K562 (cell line): ENCODE data around the gene COX6A1. TPM values are rescaled to one million over a fixed set of nuclear protein-coding genes. Genes with fewer than 3 reads are reported as not detected.
A peak's percentile ranks its signal among the peaks of the same experiment; 100 is the strongest.

Experiments
- DMBX1 ChIP-seq: fragments of 250-450 bp; sonication (Bioruptor Pico); IDR thresholded peaks from 2 replicates; pipeline ENCODE4 v1.8.0; 2022; ENCODE audit warnings: inconsistent platforms, mild to moderate bottlenecking, moderate library complexity, borderline replicate concordance
- ESRRB ChIP-seq: fragments of 250-450 bp; sonication (Bioruptor Pico); IDR thresholded peaks from 2 replicates; pipeline ENCODE4 v1.5.0; 2020; ENCODE audit warnings: mild to moderate bottlenecking, moderate library complexity, borderline replicate concordance
- FOXA1 ChIP-seq: fragments of 450-650 bp; IDR thresholded peaks from 2 replicates; pipeline ENCODE4 v1.6.1; 2016; ENCODE audit warnings: mild to moderate bottlenecking, borderline replicate concordance
- HMG20A ChIP-seq: fragments of 450-650 bp; formaldehyde crosslinking; conservative IDR thresholded peaks from 2 replicates; pipeline ENCODE4 v1.4.0; 2020; ENCODE audit warnings: mild to moderate bottlenecking, mixed read lengths
- NFYB ChIP-seq: IDR thresholded peaks from 2 replicates; pipeline ENCODE4 v1.6.1; 2011; ENCODE audit warnings: mild to moderate bottlenecking, moderate library complexity; ENCODE audit not compliant: insufficient read length; ENCODE audit errors: extremely low read depth
- RHOXF2B ChIP-seq: fragments of 250-450 bp; sonication (Bioruptor Pico); conservative IDR thresholded peaks from 2 replicates; pipeline ENCODE4 v1.5.1; 2021
- SAFB ChIP-seq: fragments of 200-400 bp; formaldehyde crosslinking; IDR thresholded peaks from 2 replicates; pipeline ENCODE4 v1.6.1; 2017; ENCODE audit warnings: low read depth, low read length, borderline replicate concordance
- U2AF2 ChIP-seq: fragments of 200-400 bp; formaldehyde crosslinking; optimal IDR thresholded peaks from 2 replicates; pipeline ENCODE3; 2017; ENCODE audit warnings: low read depth, mild to moderate bottlenecking, low read length
- ZNF384 ChIP-seq: IDR thresholded peaks from 2 replicates; pipeline ENCODE4 v1.6.1; 2012; ENCODE audit warnings: low read depth, low read length, improper control_type of control experiment
- ZNF551 ChIP-seq: fragments of 250-450 bp; sonication (Bioruptor Pico); IDR thresholded peaks from 2 replicates; pipeline ENCODE4 v1.5.0; 2021; ENCODE audit warnings: mild to moderate bottlenecking, moderate library complexity
- polyA plus RNA-seq, 8 experiments: library from polyadenylated mRNA; depleted of rRNA in 4 of 8; stranded (reverse) in 5 of 8; unstranded in 3 of 8; fragments of >200 nt; fragmentation: Nextera tagmentation in 2 of 8; fragmentation: Illumina TruSeq in 1 of 8; extraction: Ambion mirVana in 2 of 8; extraction: Trizol in 1 of 8; gene quantifications; 2 replicates each; pipeline versions ENCODE4 v1.2.1 to v1.2.3, GENCODE V29; 2011 to 2014; ENCODE audit warnings: inconsistent platforms in 1 of 8, missing spikeins in 1 of 8
- total RNA-seq, 7 experiments: library from RNA; depleted of rRNA in 6 of 7; stranded (reverse); fragments of >200 nt in 6 of 7; fragmentation: Illumina TruSeq in 2 of 7; extraction: Trizol in 2 of 7; gene quantifications; 2 replicates each; pipeline versions ENCODE4 v1.2.1 to v1.2.3, GENCODE V29; 2011 to 2021; ENCODE audit warnings: low replicate concordance in 1 of 7
- TF ChIP-seq, protein P1 (sequence below): IDR thresholded peaks from 2 replicates; pipeline ENCODE4 v1.6.1; 2011; ENCODE audit warnings: borderline replicate concordance, low read depth, mild to moderate bottlenecking, moderate library complexity, low read length; ENCODE audit not compliant: insufficient read depth, poor library complexity, severe bottlenecking
- TF ChIP-seq, protein P2 (sequence below): fragments of 450-650 bp; formaldehyde crosslinking; conservative IDR thresholded peaks from 2 replicates; pipeline ENCODE4 v1.4.0; 2022; ENCODE audit warnings: mild to moderate bottlenecking, missing genetic modification characterization
- TF ChIP-seq, protein P3 (sequence below): fragments of 250-450 bp; sonication (Bioruptor Pico); IDR thresholded peaks from 2 replicates; pipeline ENCODE4 v1.4.0; 2020
- TF ChIP-seq, protein P4 (sequence below): fragments of 250-450 bp; sonication (Bioruptor Pico); IDR thresholded peaks from 2 replicates; pipeline ENCODE4 v1.9.0; 2021; ENCODE audit warnings: mild to moderate bottlenecking, inconsistent platforms
- TF ChIP-seq, protein P5 (sequence below): fragments of 450-650 bp; IDR thresholded peaks from 2 replicates; pipeline ENCODE4 v1.6.1; 2016; ENCODE audit warnings: borderline replicate concordance
- TF ChIP-seq, protein P6 (sequence below): IDR thresholded peaks from 3 replicates; pipeline ENCODE4 v1.6.1; 2011; ENCODE audit warnings: borderline replicate concordance, mild to moderate bottlenecking; ENCODE audit not compliant: insufficient read length, insufficient read depth

The COX6A1 gene
- total and polyA plus RNA-seq, 9 of the 15 experiments (the other 6 are each of a cell fraction or from before 2014, with no cell fraction given): 414 to 4,142 (median 931) TPM

DNA sequence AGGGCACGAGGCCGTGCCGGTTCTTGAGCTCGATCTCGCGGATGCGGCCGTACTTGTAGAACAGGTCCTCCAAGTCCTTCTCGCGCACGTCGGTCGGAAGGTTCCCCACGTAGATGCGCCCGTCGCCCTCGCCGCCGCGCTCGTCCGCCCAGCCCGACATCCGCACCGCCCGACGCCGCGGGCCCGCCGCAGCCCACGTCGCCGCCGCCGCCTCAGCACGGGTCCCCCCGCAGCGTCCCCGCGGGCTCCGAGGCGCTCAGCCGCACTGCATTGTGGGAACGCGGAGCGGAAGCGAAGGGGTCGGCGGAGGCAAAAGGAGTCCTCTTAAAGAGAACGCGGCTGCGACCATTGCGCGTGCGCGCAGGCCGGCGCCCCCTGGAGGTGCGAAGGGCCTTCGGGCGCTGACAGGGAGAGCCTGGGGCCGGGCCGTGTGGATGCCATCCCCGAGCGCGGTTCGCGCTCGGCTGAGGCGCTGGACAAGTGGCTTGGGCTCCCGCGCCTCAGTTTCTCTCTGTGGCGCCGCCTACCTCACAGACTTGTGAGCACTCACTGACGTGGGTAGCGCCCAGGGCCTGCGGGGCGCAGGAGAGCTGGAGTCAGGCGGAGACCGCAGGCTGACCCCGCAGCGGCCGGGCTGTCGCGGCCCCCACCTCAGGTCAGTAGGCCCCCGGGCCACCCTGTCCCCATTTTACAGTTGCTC, 31.7 kb downstream of the COX6A1 start, which contains the start of gene SRSF9 (continued):
- peak; percentile 46; the same call in 1 of the 2 replicates for TF ChIP-seq DMBX1
- no peak for TF ChIP-seq HMG20A (CRISPR knock-in tag)
- TF ChIP-seq, protein P1, sequence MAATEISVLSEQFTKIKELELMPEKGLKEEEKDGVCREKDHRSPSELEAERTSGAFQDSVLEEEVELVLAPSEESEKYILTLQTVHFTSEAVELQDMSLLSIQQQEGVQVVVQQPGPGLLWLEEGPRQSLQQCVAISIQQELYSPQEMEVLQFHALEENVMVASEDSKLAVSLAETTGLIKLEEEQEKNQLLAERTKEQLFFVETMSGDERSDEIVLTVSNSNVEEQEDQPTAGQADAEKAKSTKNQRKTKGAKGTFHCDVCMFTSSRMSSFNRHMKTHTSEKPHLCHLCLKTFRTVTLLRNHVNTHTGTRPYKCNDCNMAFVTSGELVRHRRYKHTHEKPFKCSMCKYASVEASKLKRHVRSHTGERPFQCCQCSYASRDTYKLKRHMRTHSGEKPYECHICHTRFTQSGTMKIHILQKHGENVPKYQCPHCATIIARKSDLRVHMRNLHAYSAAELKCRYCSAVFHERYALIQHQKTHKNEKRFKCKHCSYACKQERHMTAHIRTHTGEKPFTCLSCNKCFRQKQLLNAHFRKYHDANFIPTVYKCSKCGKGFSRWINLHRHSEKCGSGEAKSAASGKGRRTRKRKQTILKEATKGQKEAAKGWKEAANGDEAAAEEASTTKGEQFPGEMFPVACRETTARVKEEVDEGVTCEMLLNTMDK: peak; percentile 99
- TF ChIP-seq RHOXF2B (CRISPR knock-in tag): no peak
- no peak for TF ChIP-seq NFYB
- TF ChIP-seq SAFB: peak; percentile 34; the same call in 1 of the 2 replicates
- TF ChIP-seq, protein P2, sequence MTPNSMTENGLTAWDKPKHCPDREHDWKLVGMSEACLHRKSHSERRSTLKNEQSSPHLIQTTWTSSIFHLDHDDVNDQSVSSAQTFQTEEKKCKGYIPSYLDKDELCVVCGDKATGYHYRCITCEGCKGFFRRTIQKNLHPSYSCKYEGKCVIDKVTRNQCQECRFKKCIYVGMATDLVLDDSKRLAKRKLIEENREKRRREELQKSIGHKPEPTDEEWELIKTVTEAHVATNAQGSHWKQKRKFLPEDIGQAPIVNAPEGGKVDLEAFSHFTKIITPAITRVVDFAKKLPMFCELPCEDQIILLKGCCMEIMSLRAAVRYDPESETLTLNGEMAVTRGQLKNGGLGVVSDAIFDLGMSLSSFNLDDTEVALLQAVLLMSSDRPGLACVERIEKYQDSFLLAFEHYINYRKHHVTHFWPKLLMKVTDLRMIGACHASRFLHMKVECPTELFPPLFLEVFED (CRISPR knock-in tag): no peak
- no peak for TF ChIP-seq ZNF384
- no peak for TF ChIP-seq FOXA1
- no peak for TF ChIP-seq ESRRB (CRISPR knock-in tag)
- TF ChIP-seq, protein P3, sequence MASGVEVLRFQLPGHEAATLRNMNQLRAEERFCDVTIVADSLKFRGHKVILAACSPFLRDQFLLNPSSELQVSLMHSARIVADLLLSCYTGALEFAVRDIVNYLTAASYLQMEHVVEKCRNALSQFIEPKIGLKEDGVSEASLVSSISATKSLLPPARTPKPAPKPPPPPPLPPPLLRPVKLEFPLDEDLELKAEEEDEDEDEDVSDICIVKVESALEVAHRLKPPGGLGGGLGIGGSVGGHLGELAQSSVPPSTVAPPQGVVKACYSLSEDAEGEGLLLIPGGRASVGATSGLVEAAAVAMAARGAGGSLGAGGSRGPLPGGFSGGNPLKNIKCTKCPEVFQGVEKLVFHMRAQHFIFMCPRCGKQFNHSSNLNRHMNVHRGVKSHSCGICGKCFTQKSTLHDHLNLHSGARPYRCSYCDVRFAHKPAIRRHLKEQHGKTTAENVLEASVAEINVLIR (CRISPR knock-in tag): no peak; the same call in 1 of the 2 replicates
- TF ChIP-seq ZNF551 (CRISPR knock-in tag): no peak
- TF ChIP-seq, protein P4, sequence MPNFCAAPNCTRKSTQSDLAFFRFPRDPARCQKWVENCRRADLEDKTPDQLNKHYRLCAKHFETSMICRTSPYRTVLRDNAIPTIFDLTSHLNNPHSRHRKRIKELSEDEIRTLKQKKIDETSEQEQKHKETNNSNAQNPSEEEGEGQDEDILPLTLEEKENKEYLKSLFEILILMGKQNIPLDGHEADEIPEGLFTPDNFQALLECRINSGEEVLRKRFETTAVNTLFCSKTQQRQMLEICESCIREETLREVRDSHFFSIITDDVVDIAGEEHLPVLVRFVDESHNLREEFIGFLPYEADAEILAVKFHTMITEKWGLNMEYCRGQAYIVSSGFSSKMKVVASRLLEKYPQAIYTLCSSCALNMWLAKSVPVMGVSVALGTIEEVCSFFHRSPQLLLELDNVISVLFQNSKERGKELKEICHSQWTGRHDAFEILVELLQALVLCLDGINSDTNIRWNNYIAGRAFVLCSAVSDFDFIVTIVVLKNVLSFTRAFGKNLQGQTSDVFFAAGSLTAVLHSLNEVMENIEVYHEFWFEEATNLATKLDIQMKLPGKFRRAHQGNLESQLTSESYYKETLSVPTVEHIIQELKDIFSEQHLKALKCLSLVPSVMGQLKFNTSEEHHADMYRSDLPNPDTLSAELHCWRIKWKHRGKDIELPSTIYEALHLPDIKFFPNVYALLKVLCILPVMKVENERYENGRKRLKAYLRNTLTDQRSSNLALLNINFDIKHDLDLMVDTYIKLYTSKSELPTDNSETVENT (CRISPR knock-in tag): peak; percentile 82; the same call in 1 of the 2 replicates
- no peak for TF ChIP-seq U2AF2
- TF ChIP-seq, protein P5, sequence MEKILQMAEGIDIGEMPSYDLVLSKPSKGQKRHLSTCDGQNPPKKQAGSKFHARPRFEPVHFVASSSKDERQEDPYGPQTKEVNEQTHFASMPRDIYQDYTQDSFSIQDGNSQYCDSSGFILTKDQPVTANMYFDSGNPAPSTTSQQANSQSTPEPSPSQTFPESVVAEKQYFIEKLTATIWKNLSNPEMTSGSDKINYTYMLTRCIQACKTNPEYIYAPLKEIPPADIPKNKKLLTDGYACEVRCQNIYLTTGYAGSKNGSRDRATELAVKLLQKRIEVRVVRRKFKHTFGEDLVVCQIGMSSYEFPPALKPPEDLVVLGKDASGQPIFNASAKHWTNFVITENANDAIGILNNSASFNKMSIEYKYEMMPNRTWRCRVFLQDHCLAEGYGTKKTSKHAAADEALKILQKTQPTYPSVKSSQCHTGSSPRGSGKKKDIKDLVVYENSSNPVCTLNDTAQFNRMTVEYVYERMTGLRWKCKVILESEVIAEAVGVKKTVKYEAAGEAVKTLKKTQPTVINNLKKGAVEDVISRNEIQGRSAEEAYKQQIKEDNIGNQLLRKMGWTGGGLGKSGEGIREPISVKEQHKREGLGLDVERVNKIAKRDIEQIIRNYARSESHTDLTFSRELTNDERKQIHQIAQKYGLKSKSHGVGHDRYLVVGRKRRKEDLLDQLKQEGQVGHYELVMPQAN: no peak; the same call in none of the 2 replicates
- TF ChIP-seq, protein P6, sequence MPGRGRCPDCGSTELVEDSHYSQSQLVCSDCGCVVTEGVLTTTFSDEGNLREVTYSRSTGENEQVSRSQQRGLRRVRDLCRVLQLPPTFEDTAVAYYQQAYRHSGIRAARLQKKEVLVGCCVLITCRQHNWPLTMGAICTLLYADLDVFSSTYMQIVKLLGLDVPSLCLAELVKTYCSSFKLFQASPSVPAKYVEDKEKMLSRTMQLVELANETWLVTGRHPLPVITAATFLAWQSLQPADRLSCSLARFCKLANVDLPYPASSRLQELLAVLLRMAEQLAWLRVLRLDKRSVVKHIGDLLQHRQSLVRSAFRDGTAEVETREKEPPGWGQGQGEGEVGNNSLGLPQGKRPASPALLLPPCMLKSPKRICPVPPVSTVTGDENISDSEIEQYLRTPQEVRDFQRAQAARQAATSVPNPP: no peak
